IPS-NIHi11 (cell line): ENCODE data around the gene COL23A1.
"Not testable (repeated sequence)": the region's sequence is repeated elsewhere in the genome, so short reads cannot be mapped to it uniquely, and the experiment has no call there.

Experiments
- DNase-seq: peaks from one replicate; pipeline ENCODE4 v3.0.0; 2012; ENCODE audit warnings: mixed read lengths, low spot score

The COL23A1 gene

DNA sequence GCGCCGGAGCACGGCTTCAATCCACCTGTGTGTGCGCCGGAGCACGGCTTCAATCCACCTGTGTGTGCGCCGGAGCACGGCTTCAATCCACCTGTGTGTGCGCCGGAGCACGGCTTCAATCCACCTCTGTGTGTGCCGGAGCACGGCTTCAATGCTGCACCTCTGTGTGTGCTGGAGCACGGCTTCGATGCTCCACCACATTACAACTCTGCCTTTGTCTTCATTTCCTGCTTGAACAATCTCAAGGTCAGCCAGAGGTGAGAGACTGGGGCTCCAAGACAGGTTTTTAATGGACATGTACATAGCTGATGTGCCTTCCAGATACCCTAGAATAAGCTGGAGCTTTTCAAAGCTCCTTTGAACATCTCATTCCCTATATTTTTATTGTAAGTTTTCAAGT, 287.9 kb downstream of the COL23A1 start:
- not testable (repeated sequence) for DNase-seq

- DNase-seq, result no peak
Measured at GRCh38 chr5:178301641-178302040, 288.6 kb downstream of the COL23A1 start.

- no peak for DNase-seq
Measured at GRCh38 chr5:178298283-178298807, 291.8 kb downstream of the COL23A1 start.

GRCh38 chr5:178297751-178298150, 292.4 kb downstream of the COL23A1 start:
- no peak for DNase-seq

DNA sequence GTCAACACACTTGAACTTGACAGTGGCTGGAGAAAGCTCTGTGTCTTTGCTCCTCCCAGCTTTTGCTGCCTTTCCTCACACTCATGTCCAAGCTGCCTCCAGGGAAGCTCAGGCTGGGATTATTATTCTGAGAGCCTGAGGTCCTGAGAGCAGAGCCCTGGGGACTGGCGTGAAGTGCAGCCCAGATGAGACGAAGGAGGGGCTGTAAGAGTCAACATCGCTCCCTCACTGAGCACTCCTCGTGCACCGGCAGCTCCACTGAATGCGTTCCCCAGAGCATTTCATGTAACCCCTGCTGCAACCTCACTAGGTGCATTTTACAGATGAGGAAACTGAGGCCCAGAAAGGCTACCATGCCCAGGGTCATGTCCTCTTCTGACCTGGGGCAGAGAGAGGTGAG, 294.1 kb downstream of the COL23A1 start:
- DNase-seq, result no peak

DNA sequence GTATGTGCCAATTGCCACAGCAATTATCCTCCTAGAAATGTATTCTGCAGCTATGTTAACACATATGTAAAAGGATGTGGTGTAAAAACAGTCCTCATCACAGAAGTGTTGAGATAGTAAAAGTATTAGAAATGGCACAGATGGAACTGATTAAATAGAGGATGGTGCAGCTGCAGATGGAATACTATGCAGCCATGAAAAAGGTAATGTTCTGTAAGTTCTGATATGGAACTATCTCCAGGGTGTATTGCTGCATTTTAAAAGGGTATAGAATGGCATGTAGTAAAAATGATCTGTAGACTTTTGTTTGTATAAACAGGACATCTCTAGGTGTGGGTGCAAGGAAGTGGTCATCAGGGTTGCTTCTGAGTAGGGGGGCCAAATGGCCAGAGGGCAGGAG, 294.6 kb downstream of the COL23A1 start:
- no peak for DNase-seq

DNA sequence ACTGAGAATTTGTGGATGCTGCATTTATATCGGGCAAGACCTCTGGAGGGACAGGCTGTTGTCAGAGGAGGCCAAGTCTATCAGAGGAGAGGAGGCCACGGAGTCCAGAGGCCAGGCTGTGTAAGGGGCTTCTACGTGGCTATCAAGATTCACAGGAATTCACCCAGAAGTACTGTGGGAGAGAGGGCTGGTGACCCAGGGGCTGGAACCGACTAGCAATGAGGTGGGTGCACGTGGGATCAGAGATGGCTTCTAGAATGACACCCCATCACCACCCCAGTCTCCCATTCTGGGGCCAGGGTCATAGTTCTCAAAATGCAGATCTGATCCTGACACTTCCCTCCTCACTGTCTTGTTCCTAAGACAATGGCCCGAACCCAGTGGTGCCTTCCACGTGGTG, 296.4 kb downstream of the COL23A1 start:
- DNase-seq, result no peak

GRCh38 chr5:178293400-178293799, 296.8 kb downstream of the COL23A1 start:
- DNase-seq, result no peak

DNA sequence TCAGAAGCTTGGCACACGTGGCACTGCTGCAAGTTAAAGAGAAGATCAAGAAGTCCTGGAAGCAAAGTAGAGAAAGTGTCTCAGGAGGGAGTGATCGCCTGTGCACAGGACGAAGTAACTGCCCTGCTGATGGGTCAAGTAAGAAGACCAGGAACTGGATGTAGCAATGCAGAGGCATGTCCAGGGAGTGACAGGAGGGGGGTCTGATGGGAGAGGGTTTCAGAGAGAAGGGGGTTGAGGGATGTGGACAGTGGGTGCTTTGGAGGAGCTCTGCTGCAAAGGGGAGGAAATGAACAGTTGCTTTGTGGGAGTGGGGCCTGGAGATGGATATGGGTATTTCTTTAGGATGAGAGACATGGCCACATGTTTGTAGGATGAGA, 297.4 kb downstream of the COL23A1 start:
- no peak for DNase-seq

DNA sequence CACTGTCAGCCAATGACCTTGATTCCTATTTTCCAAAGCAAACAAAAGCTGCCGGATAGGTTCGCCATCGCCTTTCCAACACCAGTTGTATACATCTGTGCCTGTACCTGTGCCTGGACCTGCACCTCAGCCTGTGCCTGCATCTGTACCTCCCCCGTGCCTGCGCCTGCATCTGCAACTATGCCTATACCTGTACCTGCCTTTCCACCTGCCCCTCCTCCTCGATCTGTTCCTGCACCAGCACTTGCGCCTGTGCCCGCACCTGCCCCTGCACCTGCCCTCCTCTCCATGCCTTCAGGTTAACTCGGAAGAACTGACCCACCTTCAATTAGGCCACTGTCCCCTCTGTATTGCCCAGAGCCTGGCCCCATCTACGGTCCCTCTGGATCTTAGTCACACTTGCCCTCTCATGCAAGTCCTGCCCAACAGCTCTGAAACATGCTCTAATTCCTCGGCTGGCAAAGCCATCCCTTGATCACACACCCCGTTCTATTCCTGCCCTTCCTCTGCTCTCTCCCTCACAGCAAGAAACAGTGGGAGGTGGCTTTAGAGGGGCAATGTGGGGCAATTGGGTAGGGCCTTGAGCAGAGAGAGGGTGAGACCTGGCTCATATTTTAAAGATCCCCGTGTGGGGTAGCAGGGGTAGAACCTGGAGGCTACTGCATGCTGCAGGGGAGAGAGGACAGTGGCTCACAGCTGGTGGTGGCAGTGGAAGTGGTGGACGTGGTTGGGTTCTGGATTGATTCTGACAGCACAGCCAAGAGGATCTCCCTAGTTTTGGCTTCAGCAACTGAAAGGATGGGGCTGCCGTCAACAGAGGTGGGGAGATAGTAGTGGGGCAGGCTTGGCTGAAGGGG, 298.0 kb downstream of the COL23A1 start:
- DNase-seq, result no peak

GRCh38 chr5:178291161-178291561, 299.0 kb downstream of the COL23A1 start:
- no peak for DNase-seq

GRCh38 chr5:178290376-178290775, 299.8 kb downstream of the COL23A1 start:
- DNase-seq, result no peak

DNA sequence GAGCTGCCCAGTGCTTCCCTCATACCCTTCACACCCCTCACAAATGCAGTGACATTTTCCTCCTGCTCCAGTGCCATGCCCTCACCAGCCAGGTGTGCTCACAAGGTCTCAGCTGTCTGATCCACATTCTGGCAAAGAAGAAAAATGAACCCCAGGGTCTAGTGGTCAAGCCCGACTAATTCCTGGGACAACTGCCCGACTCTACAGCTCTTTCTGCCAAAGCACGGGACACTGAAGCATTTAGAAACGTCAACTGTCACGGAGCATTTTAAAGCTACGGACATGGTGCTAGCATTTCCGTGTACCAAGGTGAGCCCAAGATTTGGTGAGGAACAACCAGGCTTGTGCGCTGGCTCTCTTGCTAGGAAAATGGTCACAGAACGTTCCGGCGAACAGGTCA, 300.8 kb downstream of the COL23A1 start:
- no peak for DNase-seq

DNA sequence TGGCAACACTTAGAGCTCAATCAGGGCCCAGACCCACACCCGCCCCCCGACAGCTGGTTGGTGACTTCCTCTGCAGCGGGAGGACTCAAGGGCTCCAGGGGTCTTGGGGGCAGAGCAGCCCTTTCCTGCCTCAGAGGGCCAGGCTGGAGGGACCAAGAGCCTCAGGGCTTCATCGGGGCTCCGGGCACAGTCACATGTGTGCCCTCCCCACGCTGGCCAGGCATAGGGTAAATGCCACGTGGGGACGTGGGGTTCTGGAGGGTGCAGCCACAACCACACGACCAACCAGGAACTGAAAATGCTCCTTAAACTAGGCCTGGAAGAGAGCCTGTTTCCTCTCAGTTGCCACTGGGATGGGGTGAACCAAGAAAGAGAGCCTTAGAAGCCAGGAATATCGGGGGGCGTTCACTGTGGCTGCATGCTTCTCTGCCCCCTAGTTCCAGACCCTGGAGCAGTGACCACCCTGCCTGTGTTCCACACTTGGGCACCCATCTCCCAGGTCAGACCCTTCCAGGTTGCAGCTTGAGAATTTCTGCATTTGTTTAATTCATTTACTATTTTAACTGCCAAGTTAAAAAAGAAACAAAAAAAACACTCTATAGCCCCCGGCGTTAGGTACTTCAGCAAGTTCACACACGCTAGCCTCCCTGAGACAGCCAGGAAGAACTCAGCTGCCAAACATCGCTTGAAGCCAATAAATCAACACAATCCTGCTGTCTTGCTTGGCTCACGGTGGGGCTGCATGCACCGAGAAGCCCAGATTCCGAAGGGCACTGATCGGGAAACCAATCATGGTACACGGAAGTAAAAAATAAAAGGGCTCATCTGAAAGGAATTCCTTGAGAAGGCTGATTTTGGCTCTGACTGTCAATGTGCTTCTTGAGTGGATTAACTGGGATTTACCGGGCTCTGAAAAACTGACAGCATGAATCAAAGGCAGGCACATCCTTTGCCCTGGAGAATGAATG, 301.5 kb downstream of the COL23A1 start:
- DNase-seq, result no peak

- no peak for DNase-seq
Measured at GRCh38 chr5:178287791-178288105, 302.4 kb downstream of the COL23A1 start.

GRCh38 chr5:178287091-178287790, 303.0 kb downstream of the COL23A1 start:
- no peak for DNase-seq

GRCh38 chr5:178286226-178287090, 303.7 kb downstream of the COL23A1 start:
- DNase-seq, result no peak

- DNase-seq, result no peak
Measured at GRCh38 chr5:178285399-178286225, 304.6 kb downstream of the COL23A1 start.

- DNase-seq, result no peak
Measured at GRCh38 chr5:178284996-178285395, 305.2 kb downstream of the COL23A1 start.

- DNase-seq, result no peak
Measured at GRCh38 chr5:178284093-178284675, 306.0 kb downstream of the COL23A1 start.
